LNCaP clone FGC (cell line): ENCODE measurements around the gene PPP6R3.

Source experiments
- DNase-seq: peaks from one replicate; pipeline ENCODE4 v3.0.0-alpha.2; 2011; ENCODE audit warnings: low read depth
- H3K4me3 ChIP-seq: 2 replicates; pipeline ENCODE4 v1.5.1; 2011; ENCODE audit warnings: mild to moderate bottlenecking, low read depth, low read length, control low read depth
- TF ChIP-seq, protein P1 (sequence below): IDR thresholded peaks from 2 replicates; pipeline ENCODE4 v1.5.1; 2012; ENCODE audit warnings: mild to moderate bottlenecking; ENCODE audit not compliant: control insufficient read depth, insufficient read depth; ENCODE audit errors: extremely low read depth

Gene PPP6R3

DNA sequence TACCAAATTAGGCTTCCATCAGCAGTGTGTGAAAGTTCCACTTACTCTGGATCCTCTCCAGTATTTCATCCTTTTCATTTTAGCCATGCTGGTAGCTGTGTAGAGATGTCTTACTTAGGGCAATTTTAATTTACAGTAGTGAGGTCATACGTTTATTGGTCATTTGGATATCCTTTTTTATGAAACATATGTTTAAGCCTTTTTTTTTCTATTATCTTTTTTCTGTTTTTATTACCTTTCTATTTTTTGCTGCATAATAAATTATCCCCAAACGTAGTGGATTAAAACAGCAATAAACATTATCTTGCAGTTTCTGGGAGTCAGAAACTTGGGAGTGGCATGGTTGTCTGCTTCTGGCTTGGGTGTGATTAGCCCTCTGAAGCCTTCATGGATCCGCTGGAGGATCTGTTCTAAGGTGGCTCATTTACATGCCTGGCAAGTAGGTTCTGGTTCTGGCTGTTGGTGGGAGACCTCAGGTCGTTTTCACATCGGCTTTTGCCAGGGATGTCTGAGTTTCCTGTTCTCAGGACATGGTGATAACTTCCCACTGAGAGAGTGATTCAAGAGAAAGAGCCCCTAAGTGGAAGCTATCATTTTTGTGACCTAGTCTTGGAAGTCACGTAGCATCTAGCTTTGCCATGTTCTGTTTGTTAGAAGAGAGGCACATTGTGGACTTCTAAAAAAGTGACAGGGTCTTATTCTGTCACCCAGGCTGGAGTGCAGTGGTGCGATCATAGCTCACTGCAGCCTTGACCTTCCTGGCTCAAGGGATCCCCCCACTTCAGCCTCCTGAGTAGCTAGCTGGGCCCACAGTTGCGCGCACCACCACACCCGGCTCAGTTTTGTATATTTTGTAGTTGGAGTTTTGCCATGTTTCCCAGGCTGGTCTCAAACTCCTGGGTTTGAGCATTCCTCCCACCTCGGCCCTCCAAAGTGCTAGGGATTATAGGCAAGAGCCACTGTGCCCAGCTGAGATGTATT, 38.6 kb downstream of the PPP6R3 start:
- no peak overlapping the region for H3K4me3 ChIP-seq
- no peak for DNase-seq
- TF ChIP-seq, protein P1, sequence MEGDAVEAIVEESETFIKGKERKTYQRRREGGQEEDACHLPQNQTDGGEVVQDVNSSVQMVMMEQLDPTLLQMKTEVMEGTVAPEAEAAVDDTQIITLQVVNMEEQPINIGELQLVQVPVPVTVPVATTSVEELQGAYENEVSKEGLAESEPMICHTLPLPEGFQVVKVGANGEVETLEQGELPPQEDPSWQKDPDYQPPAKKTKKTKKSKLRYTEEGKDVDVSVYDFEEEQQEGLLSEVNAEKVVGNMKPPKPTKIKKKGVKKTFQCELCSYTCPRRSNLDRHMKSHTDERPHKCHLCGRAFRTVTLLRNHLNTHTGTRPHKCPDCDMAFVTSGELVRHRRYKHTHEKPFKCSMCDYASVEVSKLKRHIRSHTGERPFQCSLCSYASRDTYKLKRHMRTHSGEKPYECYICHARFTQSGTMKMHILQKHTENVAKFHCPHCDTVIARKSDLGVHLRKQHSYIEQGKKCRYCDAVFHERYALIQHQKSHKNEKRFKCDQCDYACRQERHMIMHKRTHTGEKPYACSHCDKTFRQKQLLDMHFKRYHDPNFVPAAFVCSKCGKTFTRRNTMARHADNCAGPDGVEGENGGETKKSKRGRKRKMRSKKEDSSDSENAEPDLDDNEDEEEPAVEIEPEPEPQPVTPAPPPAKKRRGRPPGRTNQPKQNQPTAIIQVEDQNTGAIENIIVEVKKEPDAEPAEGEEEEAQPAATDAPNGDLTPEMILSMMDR, result no peak

DNA sequence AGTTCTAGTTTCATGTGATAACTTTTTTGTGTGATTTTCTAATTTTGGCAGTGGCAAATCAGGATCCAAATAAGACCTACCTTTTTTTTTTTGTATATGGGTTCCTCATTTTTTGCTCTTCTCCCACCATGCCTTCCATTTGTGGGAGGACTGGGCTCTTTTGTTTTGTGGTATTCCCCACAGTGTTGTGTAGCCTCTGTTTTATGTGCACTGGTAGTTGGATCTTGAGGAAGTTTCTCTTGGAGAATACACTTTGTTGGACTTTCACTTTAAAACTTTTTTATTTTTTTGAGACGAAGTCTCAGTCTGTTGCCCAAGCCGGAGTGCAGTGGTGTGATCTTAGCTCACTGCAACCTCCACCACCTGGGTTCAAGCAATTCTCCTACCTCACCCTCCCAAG, 39.7 kb downstream of the PPP6R3 start:
- TF ChIP-seq, protein P1, result no peak
- DNase-seq, result no peak
- H3K4me3 ChIP-seq, result no peak overlapping the region

DNA sequence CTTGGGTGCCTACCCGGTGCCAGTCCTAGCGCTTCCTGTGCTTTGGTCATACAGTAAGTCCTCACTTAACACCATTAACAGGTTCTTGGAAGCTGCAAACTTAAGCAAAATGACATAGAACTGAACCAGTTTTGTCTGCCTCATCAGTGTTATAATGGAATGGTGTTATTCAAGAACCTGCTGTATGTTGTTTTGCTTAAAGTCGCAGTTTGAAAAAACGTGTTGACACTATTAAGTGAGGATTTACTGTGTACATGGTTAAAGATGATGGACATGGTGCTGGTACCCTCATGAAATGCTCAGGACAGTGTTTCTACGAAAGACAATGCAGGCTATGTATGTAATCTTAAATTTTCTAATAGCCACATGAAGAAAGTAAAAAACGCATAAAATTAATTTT, 41.3 kb downstream of the PPP6R3 start:
- H3K4me3 ChIP-seq, result no peak overlapping the region
- TF ChIP-seq, protein P1, result no peak
- DNase-seq, result no peak

DNA sequence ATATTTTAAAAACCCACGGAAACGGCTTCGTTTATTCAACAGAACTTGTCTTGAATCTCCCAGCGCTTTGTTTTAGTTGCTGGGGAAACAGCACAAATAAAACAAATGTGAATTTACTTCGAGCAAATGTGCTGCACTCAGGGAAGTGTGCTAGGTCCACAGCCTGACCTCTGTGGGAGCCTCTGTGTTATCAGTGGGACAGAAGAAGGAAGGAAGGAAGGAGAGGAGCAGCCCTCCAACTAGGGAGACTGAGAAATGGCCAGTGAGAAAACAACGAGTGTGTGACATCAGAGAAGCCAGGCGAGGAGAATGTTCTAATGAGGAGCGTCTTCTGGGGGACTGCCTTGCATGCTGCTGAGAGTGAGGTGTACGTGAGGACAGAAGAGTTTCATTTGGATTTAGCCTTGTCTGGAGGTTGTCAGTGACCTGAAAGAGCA, 42.7 kb downstream of the PPP6R3 start:
- no peak for DNase-seq
- TF ChIP-seq, protein P1, result no peak

DNA sequence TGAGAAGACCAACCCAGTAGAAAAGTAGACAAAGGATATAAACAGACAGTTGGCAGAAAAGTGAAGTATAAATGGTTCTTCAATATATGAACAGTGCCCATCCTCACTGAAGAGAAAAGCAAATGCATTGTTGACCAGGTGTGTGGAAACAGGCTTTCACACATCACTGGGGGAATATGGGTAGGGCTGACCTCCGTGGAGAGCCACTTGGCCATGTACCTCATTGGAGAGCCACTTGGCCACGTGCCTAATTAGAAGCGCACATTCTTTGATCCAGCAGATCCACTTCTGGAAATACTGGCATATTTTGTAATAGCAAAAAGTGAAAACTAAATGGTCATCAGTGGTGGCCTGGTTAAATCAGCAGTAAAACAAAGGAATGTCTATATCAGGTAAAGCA, 43.2 kb downstream of the PPP6R3 start:
- no peak overlapping the region for H3K4me3 ChIP-seq
- TF ChIP-seq, protein P1, result no peak
- no peak for DNase-seq

More for the DNA sequence above, 42.7 kb downstream of the PPP6R3 start:
- H3K4me3 ChIP-seq, result no peak overlapping the region

DNA sequence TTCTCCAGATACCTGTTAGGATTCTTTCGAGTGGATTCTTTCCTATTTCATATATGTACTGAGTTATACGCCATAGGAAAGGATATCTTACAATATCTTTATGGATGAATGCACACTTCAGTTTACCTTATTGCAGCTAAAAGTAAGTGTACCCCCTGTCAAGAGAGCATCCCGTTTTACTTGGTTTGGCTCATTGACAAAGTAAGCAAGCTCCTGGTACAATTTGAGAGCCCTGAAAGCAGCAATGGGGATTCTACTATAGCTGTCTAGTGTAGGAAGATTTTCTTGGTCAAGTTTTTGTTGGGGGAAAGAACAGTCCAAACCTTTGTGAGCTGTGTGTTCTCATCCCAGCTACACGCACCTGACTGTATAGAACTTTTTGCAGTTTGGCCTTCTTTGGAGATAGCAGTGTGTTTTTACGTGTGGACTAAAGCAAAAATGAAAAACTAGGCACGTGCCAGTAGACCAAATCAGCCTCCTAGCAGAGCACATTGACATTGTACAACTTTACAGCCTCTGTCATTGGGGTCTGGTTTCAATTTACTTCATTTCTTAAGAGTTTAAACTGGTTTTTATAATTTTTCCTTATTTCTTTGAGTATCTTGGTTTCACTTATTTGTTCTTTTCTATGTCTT, 44.0 kb downstream of the PPP6R3 start:
- no peak overlapping the region for H3K4me3 ChIP-seq
- DNase-seq, result no peak
- TF ChIP-seq, protein P1, result no peak
